Posterior cingulate gyrus (tissue), 11 donors: Measurements from ENCODE around the gene INMT.

Source experiments
- DNase-seq, 10 donors: peaks; one replicate each; pipeline versions ENCODE4 v3.0.0 to v3.0.0-alpha.2; 2020 to 2021; ENCODE audit warnings: mixed read lengths in 3 of 10
- intact Hi-C: fragments of 100-400 bp; cut with DNase I; formaldehyde crosslinking; loops from one replicate; pipeline ENCODE4 v1.15.1; 2023

INMT gene

DNA sequence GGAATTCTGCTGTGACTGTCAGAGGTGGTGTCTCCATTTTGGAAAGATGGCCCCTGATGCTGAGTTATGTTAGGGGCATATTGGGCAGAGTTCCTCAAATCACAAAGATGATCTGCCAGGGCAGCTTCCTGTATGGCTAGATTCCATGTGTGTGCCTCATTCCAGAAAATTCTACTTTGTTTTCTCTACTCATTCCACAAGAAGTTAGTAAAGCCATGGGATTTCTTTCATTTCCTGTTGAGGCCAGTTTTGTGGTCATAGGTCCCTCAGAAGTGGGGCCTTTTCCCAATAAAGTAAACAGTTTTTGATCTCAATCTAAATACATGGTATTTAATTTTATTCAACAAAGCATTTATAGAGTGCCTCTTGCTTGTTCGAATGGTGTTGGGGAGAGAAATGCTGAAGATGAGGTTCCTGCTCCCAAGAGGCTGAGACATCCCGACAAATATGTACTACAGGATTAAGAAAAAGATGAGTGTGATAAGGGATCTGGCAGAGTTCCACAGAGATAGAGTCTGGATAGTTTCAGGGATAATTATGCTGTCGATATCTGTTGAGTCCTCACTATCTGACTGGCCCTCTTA is 52.2 kb downstream of the INMT start:
- DNase-seq = no peak
- intact Hi-C loops = loop anchor here (5.0 kb wide), 1 partner anchor 173 kb away; no protein-coding TSS in a partner anchor

DNA sequence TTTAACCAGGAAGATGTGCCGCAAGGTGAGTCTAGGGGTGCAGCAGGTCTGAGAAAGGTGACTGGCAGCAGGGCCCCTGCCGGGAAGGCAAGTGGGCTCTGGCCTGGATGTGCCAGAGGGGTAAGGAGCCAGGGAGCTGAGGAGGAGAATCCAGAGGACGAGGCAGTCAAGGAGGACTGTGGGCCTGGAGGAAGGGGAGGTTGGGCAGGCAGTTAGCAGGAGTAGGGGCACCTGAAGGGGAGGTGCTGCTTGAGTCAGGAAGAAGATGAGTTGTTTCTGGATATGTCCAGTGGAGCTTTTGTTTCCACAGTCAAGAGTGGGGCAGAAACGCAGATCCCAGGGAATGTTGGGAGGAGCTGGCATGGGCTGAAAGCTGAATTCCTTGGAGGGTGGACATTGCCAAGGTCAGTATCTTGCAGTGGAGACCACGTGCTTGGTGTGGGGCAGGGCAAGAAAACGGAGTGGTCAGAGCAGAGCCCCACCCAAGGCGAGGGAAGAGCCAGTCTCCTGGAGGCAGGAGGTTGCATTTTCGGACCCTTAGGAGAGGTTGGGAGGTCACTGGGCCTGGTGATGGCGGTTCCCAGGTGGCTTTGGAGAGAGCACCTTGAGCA is 53.3 kb downstream of the INMT start:
- intact Hi-C loops = no loop called here
- DNase-seq = no peak

DNA sequence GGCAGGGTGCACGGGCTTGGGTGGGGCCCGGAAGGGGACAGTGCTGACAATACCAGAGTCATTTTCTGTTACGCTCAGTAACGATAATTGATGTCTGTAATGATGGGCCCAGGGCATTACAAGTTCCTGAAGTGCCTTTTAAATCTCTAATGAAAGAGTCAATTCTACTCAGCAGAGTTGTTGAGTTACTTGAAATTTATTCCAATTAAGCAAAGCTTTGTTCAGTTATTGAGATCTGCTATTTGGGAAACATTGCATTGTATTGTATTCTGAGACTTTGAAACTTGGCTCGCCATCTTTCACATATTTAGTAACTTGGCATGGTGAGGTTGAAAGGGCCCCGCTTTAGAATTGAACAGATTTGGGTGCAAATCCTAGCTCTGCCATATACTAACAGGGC is 54.0 kb downstream of the INMT start:
- intact Hi-C loops = no loop called here
- DNase-seq = no peak
